GM21367 (cell line): ENCODE data around the gene VAV3.
A peak's percentile ranks its signal among the peaks of the same experiment; 100 is the strongest.

ENCODE experiments used
- ATAC-seq: cut with Tn5 transposase; IDR thresholded peaks from one replicate; pipeline ENCODE4 v1.9.1; 2021; ENCODE audit not compliant: unreplicated experiment

VAV3 gene

DNA sequence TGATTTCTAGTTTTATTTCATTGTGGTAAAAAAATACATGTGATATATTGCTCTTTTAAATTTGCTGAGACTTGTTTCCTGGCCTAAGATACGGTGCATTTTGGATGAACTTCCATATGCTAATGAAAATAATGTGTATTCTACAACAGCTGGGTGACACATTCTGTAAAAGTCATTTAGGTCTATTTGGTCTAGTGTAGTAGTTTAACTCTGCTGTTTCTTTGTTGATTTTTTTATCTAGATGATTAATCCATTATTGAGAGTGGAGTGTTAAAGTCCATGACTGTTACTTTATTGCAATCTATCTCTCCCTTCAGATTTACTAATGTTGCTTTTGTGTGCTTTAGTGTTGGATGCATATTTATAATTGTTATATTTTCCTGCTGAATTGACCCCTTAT is 161.4 kb downstream of the VAV3 start:
- no peak for ATAC-seq

DNA sequence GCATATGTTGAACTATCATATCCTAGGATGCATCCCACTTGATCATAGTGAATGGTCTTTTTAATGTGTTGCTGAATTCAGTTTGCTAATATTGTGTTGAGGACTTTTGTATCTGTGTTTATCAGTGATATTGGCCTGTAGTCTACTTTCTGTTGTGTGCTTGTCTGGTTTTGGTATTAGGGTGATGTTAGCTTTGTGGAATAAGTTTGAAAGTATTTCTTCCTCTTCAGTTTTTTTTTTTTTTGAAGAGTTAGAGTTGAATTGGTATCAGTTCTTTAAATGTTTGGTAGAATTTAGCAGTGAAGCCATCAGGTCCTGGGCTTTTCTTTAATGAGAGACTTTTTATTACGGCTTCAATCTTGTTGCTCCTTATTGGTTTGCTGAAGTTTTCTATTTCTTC is 162.3 kb downstream of the VAV3 start:
- ATAC-seq: no peak

DNA sequence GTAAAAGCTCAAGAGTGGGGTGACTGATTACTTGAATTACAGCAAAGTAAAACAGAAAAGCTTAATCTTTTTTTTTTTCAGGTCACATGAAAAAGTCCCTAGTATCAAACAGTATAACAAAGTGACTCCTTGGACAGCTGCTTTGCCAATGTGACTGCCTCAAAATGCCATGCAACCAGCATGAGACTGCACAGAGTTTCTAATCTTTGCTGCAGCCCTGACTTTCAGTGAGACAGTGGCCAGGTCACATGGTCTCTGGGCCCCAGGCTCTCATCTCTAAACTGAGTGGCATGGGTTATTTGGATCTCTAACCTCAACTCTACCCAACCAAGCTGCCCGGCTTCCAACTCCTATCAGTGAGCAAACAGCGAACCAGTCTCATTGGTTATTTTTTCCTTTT is 169.0 kb downstream of the VAV3 start:
- no peak for ATAC-seq

DNA sequence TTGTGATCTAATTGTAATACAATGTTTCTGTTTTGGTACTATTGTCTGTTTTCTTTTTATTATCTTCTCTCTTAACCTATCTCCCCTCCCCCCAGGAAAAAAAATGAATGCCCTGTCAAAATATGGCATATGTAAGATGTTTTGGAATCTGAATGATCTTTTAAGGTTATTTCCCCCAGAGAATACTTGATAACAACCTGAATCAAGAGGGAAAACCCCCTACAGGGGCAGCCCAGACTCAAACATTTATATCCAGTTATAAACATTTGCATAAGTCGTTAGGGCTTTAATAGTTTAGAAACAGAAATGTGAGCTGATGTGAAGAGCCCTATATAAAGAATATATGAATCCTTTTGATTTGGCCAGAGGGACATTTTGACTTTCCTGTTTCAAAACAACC is 169.5 kb downstream of the VAV3 start:
- no peak for ATAC-seq

DNA sequence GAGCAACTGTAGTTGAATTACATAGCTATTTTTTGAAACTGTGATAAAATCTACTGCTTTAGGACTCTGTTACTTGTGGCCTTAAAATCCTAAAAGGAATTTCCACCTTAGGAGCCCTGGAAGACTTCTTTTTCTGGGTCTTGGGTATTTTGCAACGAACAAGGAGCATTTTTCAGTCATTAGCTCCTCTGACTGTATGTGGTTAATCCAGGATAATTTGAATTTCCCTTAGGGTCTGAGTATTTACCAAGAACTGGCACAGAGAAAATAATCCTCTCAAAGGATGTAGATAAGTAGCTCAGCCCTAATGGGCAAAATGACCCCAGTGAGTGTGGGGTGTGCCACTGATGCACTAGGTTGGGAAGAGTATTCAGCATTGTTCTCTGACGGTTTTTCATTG is 170.4 kb downstream of the VAV3 start:
- ATAC-seq: no peak

DNA sequence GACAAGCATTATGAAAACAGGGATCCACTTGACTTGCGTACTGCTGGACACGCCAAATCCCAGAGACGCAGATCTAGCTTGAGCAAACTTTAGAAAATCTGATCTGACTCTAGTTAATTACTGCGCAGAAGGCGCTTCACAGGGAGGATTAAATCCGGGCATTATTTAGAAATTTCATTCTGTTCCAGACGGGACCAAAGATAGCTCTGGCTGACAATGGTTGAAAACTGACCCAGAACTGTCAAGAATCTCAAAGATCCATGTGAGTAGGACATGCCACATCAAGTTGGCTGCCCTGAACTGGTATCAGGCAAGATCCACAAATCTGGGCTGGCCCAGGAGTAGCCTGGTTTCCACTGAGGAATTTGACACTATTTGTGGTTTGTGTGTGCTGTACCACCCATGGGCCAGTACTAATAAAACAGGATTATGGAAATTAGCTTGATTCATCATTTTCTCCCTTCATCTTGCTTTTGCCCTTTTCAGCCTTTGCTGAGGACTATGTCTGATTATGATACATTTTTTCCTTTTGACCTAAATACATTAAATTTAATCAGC is 171.0 kb downstream of the VAV3 start:
- ATAC-seq: no peak

DNA sequence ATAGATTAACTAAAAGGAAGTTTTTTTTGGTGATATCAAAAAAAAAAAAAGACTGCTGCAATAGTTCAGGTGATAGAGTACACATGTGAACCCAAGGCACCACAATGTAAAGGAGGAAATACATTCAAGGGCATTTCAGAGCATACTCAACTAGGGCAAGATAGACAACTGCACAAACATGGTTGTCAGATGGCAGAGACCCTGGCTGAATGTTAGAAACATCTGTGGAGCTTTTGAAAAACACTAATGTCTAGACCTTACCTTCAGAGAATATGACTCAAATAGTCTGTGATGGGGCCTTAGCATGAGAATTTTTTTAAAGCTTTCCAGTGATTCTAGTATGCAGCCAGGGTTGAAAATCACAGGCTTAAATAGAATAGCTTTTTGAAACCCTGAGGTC is 173.6 kb downstream of the VAV3 start:
- ATAC-seq: no peak

DNA sequence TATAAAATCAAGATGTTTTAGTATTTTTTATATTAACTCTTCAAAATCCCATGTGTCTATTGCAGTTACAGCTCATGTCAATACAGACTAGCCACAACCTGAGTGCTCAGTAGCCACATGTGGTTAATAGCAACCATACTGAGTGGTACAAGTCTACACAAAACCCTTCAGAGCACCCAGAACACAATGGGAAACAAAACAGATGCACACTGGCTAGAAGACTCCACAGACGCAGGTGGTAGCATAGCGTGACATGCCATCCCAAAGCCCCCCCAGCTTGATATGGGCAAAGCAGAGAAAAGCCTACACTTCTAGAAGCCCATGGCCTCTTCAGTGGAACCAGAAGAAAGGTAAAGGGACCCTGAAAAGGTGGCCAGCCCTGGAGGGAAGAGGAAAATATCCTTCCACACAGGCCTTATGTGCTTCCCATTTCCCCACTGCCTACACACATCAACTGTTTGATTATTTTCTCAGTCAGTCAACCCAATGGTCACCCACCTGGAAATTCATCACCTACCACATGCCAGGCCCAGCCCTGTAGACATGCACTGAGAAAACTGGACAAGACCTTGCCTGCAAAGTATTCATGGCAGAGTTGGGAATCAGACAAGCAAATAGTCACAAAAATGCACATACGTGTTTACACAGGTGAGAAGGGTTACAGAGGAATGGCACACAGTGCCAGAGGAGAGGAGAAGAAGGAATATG is 175.0 kb downstream of the VAV3 start:
- no peak for ATAC-seq

DNA sequence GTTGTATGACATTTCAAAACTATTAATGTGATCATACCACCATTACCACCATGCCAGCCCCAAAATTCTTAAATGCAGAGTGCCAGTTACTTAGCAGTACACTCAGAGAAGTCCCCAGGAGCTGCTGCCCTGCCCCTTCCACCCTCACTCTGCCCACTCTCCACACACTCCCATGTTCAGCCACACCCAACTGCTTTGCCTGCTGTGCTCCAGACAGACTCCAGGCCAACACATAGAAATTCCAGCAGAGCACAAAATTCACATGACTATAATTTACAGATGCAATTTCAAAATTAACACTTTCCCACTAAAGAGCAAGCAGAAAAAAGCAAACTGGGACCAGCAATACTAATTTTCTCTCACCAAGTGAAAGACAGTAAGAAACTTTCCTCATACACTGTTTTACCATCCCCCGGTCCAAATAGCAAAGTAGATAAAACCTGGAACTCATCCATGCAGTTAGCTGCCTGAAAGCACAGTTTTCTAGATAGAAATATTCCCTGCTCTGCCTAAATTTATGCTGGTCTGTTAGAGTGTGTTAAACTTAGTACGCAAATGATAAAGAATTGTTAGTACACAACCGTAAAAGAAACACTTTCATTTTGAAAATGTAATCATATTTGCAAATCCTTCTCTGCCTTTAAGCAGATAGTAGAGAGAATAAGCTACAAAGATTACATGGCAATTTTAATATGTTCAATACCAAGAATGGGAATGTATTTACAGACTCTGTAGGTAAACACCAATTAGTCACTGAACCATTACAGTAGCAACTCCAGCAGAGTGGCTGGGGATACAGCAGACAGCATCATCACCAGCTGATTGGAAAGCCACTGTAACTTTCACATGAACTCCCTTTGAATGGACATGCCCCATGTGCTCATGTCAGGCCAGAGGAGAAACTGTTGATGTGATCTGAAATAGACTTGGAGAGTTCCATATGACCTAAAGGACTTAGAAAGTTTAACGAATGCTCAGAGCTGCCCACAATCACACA is 176.5 kb downstream of the VAV3 start:
- no peak for ATAC-seq

DNA sequence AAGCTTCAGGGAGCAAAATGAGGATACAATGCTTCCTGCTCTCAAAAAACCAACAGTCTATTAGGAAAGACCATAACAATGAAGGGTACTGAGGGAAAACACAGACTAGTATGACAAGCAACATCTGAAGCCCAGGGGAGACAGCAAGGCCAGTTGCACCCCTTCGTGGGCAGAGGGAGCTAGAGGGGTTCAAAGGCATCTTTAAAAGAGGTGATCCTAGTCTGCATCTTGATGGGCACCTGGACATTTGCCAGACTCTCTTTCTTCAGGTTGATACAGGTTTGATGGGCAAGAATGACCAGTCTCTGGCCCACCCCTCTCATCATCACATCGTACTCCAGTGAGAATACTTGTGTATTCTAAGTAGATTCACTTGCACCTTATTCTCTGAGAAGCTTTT is 177.7 kb downstream of the VAV3 start:
- ATAC-seq: no peak

DNA sequence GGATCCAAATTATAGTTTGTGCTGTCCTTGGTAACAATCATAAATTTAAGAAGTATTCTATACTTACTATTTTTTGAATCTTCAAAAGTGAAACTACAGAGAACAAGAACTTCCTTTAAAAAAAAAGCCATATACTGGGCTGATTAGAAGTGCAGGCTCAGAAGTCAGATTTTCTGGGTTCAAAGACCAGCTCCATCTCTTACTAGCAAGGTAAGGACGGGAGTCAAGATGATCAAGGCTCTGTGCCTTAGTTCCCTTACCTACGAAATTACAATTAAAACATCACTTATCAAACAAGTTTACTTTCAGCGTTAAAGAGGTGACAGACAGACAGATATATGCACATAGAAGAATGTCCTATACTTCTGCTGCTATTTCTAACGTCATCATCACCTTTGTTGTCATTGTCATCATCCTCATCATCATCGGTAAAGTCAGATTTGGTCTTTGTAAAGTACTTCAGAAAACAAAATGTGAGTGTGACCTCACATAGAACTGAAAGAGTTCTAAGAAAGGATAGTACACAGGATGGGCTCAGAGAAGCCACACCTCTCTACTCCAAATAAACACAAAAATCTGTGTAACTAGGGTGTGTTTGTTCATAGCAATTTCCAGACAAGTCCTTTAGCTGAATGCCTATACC is 178.7 kb downstream of the VAV3 start:
- ATAC-seq: no peak

DNA sequence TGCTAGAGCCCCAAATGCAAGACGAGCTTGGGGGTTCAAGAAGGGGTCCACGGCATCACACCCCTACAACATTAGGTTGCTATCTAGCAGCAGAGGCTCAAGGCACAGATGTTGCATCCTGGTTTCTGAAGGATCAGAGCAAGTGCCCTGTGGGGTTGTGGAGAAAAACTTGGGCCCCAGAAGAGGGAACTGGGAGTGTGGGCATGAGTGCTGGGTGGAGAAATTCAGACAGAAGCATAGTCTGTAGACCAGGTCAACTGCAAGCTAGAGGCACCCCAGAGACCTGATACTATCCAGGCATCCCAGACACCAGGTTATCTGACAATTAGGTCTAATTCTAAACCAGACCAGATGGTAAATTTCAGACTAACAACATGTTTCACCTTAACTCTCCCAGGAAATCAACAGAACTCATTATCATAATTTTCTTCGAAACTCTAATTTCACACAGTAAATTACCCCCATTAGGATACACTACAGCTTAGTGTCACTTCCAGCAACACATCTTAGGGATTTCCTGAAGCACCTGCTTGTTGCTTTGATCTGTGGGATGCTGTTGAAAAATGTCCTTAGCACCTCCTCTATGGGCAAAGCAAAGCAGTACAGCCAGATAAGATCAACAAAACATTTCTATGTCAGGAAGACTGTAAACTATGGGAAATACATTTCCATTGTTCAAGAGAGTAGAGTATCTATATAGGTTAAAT is 179.3 kb downstream of the VAV3 start:
- no peak for ATAC-seq

DNA sequence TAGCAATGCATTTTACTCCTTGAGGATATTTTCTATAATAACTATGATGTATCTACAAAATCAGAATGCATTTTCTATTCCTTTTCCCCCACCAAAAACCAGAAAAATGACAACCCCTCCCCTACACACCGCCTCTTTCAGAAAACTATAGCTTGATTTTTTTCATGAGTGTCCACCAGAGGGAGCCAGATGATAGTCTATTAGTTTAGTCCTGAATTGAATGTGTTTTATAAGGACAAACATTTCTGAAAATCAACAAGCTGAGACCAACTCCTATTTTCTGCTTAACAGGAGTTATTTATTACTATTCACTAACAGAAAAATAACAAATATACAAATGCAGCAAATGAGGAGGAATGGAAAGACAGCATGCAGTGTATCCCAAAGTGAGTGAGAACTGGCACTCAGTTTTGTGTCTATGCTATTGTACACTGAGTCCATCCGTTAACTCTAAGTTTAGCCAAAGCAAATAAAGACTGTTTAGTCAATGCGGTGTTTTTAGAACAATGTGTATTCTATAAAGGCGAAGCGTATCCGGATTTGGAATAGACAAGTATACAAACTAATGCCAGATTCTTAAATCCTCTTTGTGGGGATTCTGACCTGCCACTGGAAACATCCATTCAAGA is 182.6 kb downstream of the VAV3 start:
- no peak for ATAC-seq

DNA sequence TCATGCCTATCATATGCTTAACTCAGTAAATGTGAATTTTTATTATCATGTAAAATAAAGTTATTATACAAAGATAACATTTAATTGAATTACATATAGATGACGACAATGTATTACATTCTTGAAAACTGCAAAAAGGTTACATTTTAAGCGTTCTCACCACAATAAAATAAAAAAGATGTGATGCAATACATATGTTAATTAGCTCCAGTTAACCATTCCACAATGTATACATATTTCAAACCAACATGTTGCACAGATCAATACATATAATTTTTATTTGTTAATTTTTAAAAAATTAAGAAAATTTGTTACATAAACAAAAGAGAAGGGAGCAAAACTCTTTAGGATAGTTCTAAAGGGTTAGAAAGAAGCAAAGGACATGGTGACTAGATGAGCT is 183.7 kb downstream of the VAV3 start:
- ATAC-seq: no peak

DNA sequence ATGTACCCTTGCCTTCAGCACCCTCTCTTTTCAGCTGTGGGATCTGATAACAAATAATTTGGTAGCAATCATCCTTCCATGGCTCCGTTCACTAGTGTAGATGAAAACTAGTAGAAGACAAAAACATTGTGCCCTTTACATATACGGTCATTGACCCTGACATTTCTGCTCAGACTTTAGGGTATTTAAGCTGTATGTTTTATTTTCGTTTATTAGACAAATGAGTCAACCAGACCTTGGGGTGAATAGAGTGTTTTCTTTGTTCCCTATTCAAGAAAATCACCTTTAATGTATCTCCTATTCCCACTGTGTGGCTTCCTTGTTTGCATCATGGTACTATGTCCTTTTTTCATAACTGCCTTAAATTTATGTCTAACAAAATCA is 187.3 kb downstream of the VAV3 start:
- ATAC-seq: peak; percentile 22

DNA sequence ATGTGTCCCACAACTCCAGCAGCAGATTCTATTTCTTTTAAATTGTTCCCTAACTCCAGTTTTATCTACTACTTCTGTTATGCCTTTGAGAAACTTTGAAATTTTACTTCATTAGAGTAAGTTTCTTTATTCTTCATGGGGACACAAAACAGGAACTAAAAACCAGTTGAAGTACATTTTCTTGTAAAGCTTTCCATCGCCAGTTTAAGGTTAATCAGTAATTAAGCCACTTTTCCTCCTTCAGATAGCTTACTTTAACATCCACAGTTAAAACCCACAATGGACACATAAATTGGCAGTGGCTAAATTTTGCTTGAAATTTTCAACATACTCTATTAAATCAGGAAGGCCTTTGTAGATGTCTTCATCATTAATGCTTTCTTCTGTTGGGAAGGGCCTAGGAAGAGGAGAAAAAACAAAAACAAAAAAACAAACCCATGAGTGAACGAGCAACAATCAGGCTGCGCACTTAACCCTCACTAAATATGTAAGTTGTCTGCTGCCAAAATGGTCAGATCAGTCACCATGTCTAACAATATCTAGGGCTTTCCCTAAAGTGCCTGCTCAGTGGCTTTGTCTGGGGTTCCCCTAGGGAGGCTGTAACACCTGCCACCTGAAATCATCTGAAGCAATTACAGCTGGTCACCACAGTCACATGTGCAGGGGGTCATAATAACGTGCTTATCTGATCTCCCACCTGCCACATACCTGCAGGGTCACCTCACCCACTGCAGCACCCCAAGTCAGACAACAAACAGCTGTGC is 187.9 kb downstream of the VAV3 start:
- ATAC-seq: peak; percentile 74

DNA sequence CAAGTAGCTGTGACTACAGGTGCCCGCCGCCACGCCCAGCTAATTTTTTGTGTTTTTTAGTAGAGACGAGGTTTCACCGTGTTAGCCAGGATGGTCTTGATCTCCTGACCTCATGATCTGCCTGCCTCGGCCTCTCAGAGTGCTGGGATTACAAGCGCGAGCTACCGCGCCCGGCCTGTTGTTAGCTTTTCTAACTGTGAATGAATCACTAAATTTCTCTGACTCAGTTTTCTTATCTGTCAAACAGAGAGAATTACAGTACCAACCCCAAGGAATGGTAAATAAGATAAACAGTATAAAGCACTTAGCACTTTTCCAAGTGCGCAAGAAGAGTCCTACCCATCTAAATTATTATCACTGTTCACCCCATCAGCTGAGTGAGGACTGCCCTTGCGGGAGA is 193.6 kb downstream of the VAV3 start:
- no peak for ATAC-seq

DNA sequence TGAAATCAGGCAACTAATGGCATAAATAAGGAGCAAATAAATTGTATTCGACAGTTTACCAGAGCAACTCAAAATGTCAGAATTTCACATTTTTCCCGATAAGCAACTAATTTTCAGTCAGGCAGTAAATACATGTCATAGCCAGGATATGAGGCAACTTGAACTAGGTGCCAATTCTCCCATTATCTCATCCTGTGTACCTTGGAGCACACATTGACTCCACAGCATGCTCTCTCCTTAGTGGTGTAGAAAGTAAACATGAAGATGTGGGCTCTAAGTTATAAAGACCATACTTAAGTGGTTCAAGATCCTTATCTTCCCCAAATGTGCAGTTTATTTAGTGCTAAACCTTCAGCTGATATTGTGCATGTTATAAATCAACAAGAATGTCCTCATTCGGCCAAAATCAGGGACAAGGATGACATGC is 197.8 kb downstream of the VAV3 start:
- ATAC-seq: no peak

DNA sequence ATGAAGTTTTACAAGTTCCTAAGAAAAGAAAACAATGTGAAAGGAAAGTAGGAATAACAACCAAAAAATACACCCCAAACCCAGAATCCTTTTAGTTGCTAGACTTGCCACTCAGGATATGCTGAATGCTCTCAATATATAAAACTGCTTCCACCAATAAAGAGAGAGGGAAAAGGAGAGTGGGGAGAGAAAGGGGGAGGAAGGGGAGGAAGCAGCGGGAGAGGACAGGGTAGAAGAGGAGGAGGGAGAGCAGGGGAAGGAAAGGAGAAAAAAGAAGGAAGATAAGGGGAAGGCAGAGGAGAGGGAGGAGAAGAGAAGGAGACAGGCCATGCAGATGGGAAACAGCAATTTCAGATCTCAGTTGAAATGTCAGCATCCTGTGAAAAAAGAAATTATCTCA is 198.4 kb downstream of the VAV3 start:
- no peak for ATAC-seq
